ENCODE measurements around the gene MAP2K6.
"Not testable (repeated sequence)": the region's sequence is repeated elsewhere in the genome, so short reads cannot be mapped to it uniquely, and the experiment has no call there.

MAP2K6 gene

GRCh38 chr17:69455040-69455439, 40.5 kb downstream of the MAP2K6 start:
- DNase-seq (ENCODE audit: low read depth in 2 of 2), result no peak

GRCh38 chr17:69457603-69458002, 43.1 kb downstream of the MAP2K6 start:
- no peak for DNase-seq (ENCODE audit: low read depth in 2 of 2)

GRCh38 chr17:69460963-69461922, 46.7 kb downstream of the MAP2K6 start:
- DNase-seq (ENCODE audit: low read depth in 2 of 2), result no peak

- DNase-seq (ENCODE audit: low read depth in 2 of 2), result no peak
Observed at GRCh38 chr17:69461951-69462369, 47.5 kb downstream of the MAP2K6 start.

GRCh38 chr17:69462882-69463281, 48.4 kb downstream of the MAP2K6 start:
- no peak for DNase-seq (ENCODE audit: low read depth in 2 of 2)

- no peak for DNase-seq (ENCODE audit: low read depth in 2 of 2)
Observed at GRCh38 chr17:69466451-69466850, 52.0 kb downstream of the MAP2K6 start.

GRCh38 chr17:69466905-69467667, 52.6 kb downstream of the MAP2K6 start:
- DNase-seq (ENCODE audit: low read depth in 2 of 2), result no peak

- no peak for DNase-seq (ENCODE audit: low read depth in 2 of 2)
Observed at GRCh38 chr17:69468207-69468606, 53.7 kb downstream of the MAP2K6 start.

- no peak for DNase-seq (ENCODE audit: low read depth in 2 of 2)
Observed at GRCh38 chr17:69470702-69471101, 56.2 kb downstream of the MAP2K6 start.

- DNase-seq (ENCODE audit: low read depth in 2 of 2), result no peak
Observed at GRCh38 chr17:69471406-69471805, 56.9 kb downstream of the MAP2K6 start.

- no peak for DNase-seq (ENCODE audit: low read depth in 2 of 2)
Observed at GRCh38 chr17:69473841-69474831, 59.6 kb downstream of the MAP2K6 start.

- DNase-seq (ENCODE audit: low read depth in 2 of 2), result no peak
Observed at GRCh38 chr17:69477204-69477902, 62.9 kb downstream of the MAP2K6 start.

- no peak for DNase-seq (ENCODE audit: low read depth in 2 of 2)
Observed at GRCh38 chr17:69477903-69478266, 63.4 kb downstream of the MAP2K6 start.

GRCh38 chr17:69478916-69479315, 64.4 kb downstream of the MAP2K6 start:
- no peak for DNase-seq (ENCODE audit: low read depth in 2 of 2)

GRCh38 chr17:69479756-69480155, 65.3 kb downstream of the MAP2K6 start:
- not testable (repeated sequence) for DNase-seq (ENCODE audit: low read depth in 2 of 2)

GRCh38 chr17:69480245-69480644, 65.7 kb downstream of the MAP2K6 start:
- no peak for DNase-seq (ENCODE audit: low read depth in 2 of 2)

GRCh38 chr17:69485251-69485661, 70.8 kb downstream of the MAP2K6 start:
- no peak for DNase-seq (ENCODE audit: low read depth in 2 of 2)

- DNase-seq (ENCODE audit: low read depth in 2 of 2), result no peak
Observed at GRCh38 chr17:69485901-69486643, 71.6 kb downstream of the MAP2K6 start.

GRCh38 chr17:69486779-69487637, 72.5 kb downstream of the MAP2K6 start:
- no peak for DNase-seq (ENCODE audit: low read depth in 2 of 2)

Data from stimulated activated CD8-positive, alpha-beta memory T cell treated with anti-CD3 and anti-CD28 coated beads, Interleukin-2, amount 100 ng/mL, for 48 hours (primary cell).